ENCODE measurements around the gene PACRG.

DNA sequence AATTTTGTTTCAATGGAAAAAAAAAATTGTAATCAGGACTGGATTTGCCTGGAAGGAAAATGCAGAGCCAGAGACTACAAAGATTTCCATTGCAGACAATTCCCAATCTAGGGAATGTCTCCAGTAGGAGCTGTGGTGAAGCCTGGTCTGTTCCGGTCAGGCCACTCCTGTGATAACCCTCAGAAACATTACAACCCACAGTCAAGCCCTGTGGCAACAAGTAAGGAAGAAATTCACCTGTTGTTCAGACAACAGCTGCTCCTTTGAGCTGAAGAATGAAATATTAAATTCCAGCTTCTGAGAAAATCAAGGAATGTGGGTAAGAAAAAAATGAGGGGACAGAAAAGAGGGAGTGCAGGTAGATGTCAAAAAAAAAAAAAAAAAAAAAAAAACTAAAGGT is 8.2 kb upstream of the PACRG start:
- no peak for TF ChIP-seq ZBTB20 (CRISPR knock-in tag; IDR thresholded peaks at IDR 0.05; ENCODE audit: borderline replicate concordance, low read depth)
- TF ChIP-seq, protein P1, sequence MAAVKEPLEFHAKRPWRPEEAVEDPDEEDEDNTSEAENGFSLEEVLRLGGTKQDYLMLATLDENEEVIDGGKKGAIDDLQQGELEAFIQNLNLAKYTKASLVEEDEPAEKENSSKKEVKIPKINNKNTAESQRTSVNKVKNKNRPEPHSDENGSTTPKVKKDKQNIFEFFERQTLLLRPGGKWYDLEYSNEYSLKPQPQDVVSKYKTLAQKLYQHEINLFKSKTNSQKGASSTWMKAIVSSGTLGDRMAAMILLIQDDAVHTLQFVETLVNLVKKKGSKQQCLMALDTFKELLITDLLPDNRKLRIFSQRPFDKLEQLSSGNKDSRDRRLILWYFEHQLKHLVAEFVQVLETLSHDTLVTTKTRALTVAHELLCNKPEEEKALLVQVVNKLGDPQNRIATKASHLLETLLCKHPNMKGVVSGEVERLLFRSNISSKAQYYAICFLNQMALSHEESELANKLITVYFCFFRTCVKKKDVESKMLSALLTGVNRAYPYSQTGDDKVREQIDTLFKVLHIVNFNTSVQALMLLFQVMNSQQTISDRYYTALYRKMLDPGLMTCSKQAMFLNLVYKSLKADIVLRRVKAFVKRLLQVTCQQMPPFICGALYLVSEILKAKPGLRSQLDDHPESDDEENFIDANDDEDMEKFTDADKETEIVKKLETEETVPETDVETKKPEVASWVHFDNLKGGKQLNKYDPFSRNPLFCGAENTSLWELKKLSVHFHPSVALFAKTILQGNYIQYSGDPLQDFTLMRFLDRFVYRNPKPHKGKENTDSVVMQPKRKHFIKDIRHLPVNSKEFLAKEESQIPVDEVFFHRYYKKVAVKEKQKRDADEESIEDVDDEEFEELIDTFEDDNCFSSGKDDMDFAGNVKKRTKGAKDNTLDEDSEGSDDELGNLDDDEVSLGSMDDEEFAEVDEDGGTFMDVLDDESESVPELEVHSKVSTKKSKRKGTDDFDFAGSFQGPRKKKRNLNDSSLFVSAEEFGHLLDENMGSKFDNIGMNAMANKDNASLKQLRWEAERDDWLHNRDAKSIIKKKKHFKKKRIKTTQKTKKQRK (IDR thresholded peaks at IDR 0.05; ENCODE audit: low read length): no peak
- no peak for TF ChIP-seq TRIM24 (CRISPR knock-in tag; IDR thresholded peaks at IDR 0.05)
- TF ChIP-seq, protein P2, sequence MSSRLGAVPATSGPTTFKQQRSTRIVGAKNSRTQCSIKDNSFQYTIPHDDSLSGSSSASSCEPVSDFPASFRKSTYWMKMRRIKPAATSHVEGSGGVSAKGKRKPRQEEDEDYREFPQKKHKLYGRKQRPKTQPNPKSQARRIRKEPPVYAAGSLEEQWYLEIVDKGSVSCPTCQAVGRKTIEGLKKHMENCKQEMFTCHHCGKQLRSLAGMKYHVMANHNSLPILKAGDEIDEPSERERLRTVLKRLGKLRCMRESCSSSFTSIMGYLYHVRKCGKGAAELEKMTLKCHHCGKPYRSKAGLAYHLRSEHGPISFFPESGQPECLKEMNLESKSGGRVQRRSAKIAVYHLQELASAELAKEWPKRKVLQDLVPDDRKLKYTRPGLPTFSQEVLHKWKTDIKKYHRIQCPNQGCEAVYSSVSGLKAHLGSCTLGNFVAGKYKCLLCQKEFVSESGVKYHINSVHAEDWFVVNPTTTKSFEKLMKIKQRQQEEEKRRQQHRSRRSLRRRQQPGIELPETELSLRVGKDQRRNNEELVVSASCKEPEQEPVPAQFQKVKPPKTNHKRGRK (CRISPR knock-in tag; IDR thresholded peaks at IDR 0.05): no peak
- TF ChIP-seq RAD21 (CRISPR knock-in tag; IDR thresholded peaks at IDR 0.05): no peak
- no peak for TF ChIP-seq TAF1 (CRISPR knock-in tag; IDR thresholded peaks at IDR 0.05)
- TF ChIP-seq, protein P3, sequence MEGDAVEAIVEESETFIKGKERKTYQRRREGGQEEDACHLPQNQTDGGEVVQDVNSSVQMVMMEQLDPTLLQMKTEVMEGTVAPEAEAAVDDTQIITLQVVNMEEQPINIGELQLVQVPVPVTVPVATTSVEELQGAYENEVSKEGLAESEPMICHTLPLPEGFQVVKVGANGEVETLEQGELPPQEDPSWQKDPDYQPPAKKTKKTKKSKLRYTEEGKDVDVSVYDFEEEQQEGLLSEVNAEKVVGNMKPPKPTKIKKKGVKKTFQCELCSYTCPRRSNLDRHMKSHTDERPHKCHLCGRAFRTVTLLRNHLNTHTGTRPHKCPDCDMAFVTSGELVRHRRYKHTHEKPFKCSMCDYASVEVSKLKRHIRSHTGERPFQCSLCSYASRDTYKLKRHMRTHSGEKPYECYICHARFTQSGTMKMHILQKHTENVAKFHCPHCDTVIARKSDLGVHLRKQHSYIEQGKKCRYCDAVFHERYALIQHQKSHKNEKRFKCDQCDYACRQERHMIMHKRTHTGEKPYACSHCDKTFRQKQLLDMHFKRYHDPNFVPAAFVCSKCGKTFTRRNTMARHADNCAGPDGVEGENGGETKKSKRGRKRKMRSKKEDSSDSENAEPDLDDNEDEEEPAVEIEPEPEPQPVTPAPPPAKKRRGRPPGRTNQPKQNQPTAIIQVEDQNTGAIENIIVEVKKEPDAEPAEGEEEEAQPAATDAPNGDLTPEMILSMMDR (CRISPR knock-in tag; IDR thresholded peaks at IDR 0.05): no peak
- no peak for TF ChIP-seq CBFB (CRISPR knock-in tag; IDR thresholded peaks at IDR 0.05)
- TF ChIP-seq NR2F6 (IDR thresholded peaks at IDR 0.05): no peak
- TF ChIP-seq NR2F6 (CRISPR knock-in tag; IDR thresholded peaks at IDR 0.05): no peak
- no peak for TF ChIP-seq SOX13 (IDR thresholded peaks at IDR 0.05)
- no peak for TF ChIP-seq SOX13 (CRISPR knock-in tag; conservative IDR thresholded peaks at IDR 0.05 in 1 of 2, IDR thresholded peaks at IDR 0.05 in 1 of 2)
